Activated gamma-delta T cell treated with anti-CD3 and anti-CD28 coated beads, Interleukin-2, amount 50 U/mL, for 16 hours (primary cell): ENCODE measurements around the gene ATP2B2.

Source experiments
- DNase-seq: peaks from one replicate; pipeline ENCODE4 v3.0.0-alpha.2; 2020; ENCODE audit warnings: low read depth

Gene ATP2B2

GRCh38 chr3:10447527-10448260, 57.7 kb downstream of the ATP2B2 start:
- DNase-seq = no peak

GRCh38 chr3:10447110-10447509, 58.3 kb downstream of the ATP2B2 start:
- DNase-seq = no peak

- no peak for DNase-seq
These were observed 59.7 kb downstream of the ATP2B2 start for GRCh38 chr3:10445561-10446175.

GRCh38 chr3:10444511-10444910, 60.9 kb downstream of the ATP2B2 start:
- DNase-seq = no peak

GRCh38 chr3:10444110-10444429, 61.3 kb downstream of the ATP2B2 start:
- DNase-seq = no peak

GRCh38 chr3:10443272-10444109, 61.9 kb downstream of the ATP2B2 start:
- DNase-seq = no peak

GRCh38 chr3:10442151-10442795, 63.1 kb downstream of the ATP2B2 start:
- DNase-seq = no peak

GRCh38 chr3:10440684-10441083, 64.7 kb downstream of the ATP2B2 start:
- DNase-seq = no peak

- no peak for DNase-seq
These were observed 66.3 kb downstream of the ATP2B2 start for GRCh38 chr3:10438902-10439610.

- no peak for DNase-seq
These were observed 67.1 kb downstream of the ATP2B2 start for GRCh38 chr3:10437995-10438901.

- peak; percentile 58 for DNase-seq
These were observed 68.0 kb downstream of the ATP2B2 start for GRCh38 chr3:10437272-10437994.

GRCh38 chr3:10435850-10436249, 69.5 kb downstream of the ATP2B2 start:
- no peak for DNase-seq

- DNase-seq = no peak
These were observed 70.4 kb downstream of the ATP2B2 start for GRCh38 chr3:10434938-10435336.

- no peak for DNase-seq
These were observed 71.0 kb downstream of the ATP2B2 start for GRCh38 chr3:10434144-10434937.

GRCh38 chr3:10432931-10433330, 72.5 kb downstream of the ATP2B2 start:
- DNase-seq = no peak

- DNase-seq = no peak
These were observed 73.1 kb downstream of the ATP2B2 start for GRCh38 chr3:10432156-10432845.

- DNase-seq = no peak
These were observed 74.6 kb downstream of the ATP2B2 start for GRCh38 chr3:10430805-10431204.

GRCh38 chr3:10428406-10429091, 76.8 kb downstream of the ATP2B2 start:
- DNase-seq = no peak
